Tibial nerve (tissue), 4 donors: ENCODE data around the gene HOXB9. TPM values are rescaled to one million over a fixed set of nuclear protein-coding genes. Genes with fewer than 3 reads are reported as not detected.
A peak's percentile ranks its signal among the peaks of the same experiment; 100 is the strongest.

Experiments
- DNase-seq, 2 donors: peaks; one replicate each; pipeline ENCODE4 v3.0.0-alpha.2; 2019; ENCODE audit warnings: low spot score in 2 of 2
- H3K27ac ChIP-seq, 4 donors: fragments of 200-600 bp; sonication (generic) in 3 of 4; one replicate each; pipeline ENCODE4 v1.5.1; 2017 to 2019; ENCODE audit warnings: mild to moderate bottlenecking in 1 of 4
- H3K27me3 ChIP-seq, 2 donors: fragments of 200-600 bp; sonication (generic) in 1 of 2; one replicate each; pipeline versions ENCODE4 v1.5.1 to v1.6.0; 2017 to 2019
- H3K36me3 ChIP-seq, 3 donors: fragments of 200-600 bp; sonication (generic); one replicate each; pipeline ENCODE4 v1.5.1; 2018 to 2019
- H3K4me1 ChIP-seq, 4 donors: fragments of 200-600 bp; sonication (generic) in 3 of 4; one replicate each; pipeline ENCODE4 v1.5.1; 2017 to 2019
- H3K4me3 ChIP-seq, 4 donors: fragments of 200-600 bp; sonication (generic) in 3 of 4; one replicate each; pipeline ENCODE4 v1.5.1; 2017 to 2019; ENCODE audit warnings: mild to moderate bottlenecking in 1 of 4, moderate library complexity in 1 of 4
- H3K9me3 ChIP-seq, 4 donors: fragments of 200-600 bp; sonication (generic) in 3 of 4; one replicate each; pipeline ENCODE4 v1.5.1; 2017 to 2019
- EP300 ChIP-seq, 2 donors: sonication (generic); formaldehyde crosslinking; IDR thresholded peaks; one replicate each; pipeline ENCODE4 v1.6.1; 2017; ENCODE audit warnings: antibody characterized with exemption in 2 of 2, mild to moderate bottlenecking in 1 of 2
- POLR2A ChIP-seq, 2 donors: fragments of 450-650 bp; IDR thresholded peaks; one replicate each; pipeline ENCODE4 v1.6.1; 2017; ENCODE audit warnings: antibody characterized with exemption in 2 of 2, mild to moderate bottlenecking in 2 of 2, moderate library complexity in 2 of 2
- WGBS, 2 donors: methylation state at CpG; one replicate each; pipeline ENCODE4 v1.1.5; 2018; 5-methylcytosine and 5-hydroxymethylcytosine counted together
- total RNA-seq, 4 donors: library from RNA; depleted of rRNA; stranded (reverse); fragments of >200 nt; gene quantifications; one replicate each; pipeline ENCODE4 v1.1.0, GENCODE V29; 2016
- TF ChIP-seq, protein P1 (sequence below), 5 experiments: fragments of 200-600 bp in 3 of 5; fragments of 450-650 bp in 2 of 5; sonication (generic) in 3 of 5; IDR thresholded peaks; one replicate each; pipeline ENCODE4 v1.5.1; 2016 to 2019; ENCODE audit warnings: antibody characterized with exemption in 5 of 5, mild to moderate bottlenecking in 3 of 5, moderate library complexity in 2 of 5

The HOXB9 gene
- total RNA-seq, 4 donors from 2014 or later = 0.21 to 0.30 TPM; not detected in 2

DNA sequence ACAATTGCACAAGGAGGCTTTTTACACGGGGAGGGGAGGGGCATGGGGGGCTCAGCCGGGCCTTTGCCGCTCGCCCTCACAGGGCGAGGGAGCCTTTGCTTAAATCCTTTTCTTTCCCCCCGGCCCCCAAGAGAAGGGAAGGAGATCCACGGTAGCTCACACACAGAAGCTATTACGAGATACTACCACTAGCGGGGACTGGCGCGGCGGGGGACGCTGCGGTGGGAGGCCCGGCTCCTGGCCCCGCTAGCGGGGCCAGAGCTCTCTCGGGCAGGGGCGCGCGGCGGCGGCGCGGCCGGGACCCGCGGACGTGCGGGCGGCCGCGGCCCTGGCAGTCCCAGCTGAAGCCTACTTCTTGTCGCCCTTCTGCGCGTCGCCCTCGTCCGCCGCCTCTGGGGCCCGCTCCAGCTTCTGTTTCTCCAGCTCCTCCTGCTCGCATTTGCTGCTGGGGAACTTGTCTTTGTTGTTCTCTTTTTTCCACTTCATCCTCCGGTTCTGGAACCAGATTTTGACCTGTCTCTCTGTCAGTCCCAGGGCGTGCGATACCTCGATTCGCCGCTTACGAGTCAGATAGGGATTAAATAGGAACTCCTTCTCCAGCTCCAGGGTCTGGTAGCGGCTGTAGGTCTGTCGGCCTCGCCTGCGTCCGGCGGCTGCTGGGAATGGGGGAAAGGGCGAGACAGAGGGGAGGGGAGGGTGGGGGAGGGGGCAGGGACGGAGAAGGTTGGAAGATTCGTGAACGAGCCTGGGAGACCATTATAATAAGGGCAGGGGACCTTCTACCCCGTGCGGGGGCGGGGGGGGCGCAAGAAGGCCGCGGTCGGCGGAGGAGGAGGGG, 13.1 kb downstream of the HOXB9 start:
- no peaks in the 10 kb centered on the region for H3K9me3 ChIP-seq
- peaks cover 5 to 98% of the 10 kb centered on the region in 2 donors for H3K27me3 ChIP-seq
- H3K4me3 ChIP-seq = peak overlapping the region; percentile 30 to 71 (median 46)
- TF ChIP-seq POLR2A (IDR thresholded peaks at IDR 0.05) (no peak), EP300 (IDR thresholded peaks at IDR 0.05) (no peak)
- TF ChIP-seq, protein P1, sequence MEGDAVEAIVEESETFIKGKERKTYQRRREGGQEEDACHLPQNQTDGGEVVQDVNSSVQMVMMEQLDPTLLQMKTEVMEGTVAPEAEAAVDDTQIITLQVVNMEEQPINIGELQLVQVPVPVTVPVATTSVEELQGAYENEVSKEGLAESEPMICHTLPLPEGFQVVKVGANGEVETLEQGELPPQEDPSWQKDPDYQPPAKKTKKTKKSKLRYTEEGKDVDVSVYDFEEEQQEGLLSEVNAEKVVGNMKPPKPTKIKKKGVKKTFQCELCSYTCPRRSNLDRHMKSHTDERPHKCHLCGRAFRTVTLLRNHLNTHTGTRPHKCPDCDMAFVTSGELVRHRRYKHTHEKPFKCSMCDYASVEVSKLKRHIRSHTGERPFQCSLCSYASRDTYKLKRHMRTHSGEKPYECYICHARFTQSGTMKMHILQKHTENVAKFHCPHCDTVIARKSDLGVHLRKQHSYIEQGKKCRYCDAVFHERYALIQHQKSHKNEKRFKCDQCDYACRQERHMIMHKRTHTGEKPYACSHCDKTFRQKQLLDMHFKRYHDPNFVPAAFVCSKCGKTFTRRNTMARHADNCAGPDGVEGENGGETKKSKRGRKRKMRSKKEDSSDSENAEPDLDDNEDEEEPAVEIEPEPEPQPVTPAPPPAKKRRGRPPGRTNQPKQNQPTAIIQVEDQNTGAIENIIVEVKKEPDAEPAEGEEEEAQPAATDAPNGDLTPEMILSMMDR (IDR thresholded peaks at IDR 0.05) = peak in 4 of 5 experiments; percentile 8 to 47 (median 34)
- 1 to 3% methylated on average over 62 to 67 of the region's 67 CpGs for WGBS, 2 donors
- peaks cover 0 to 69% (median 18%) of the 10 kb centered on the region in 4 donors for H3K4me1 ChIP-seq
- peak overlapping the region; percentile 12 to 86 (median 76) for H3K27ac ChIP-seq
- no peaks in the 10 kb centered on the region for H3K36me3 ChIP-seq
- DNase-seq = no peak

DNA sequence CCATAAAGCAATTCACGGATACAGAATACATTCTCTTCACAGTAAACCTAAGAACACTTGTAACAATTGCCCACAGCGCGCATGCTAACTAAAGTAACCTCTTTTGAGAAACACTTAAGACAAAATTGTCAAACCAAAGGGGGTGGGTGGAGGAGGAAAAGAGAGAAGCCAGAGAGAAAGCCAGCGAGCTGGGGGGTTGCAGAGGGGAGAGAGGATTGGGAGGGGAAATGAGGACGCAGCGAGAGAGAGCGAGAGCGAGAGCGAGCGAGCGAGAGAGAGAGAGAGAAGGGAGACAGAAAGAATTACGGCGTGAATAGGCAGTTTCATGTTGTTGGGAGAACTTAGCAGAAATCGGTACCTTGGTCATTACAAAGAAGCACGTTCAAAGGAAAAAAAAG, 13.7 kb downstream of the HOXB9 start:
- TF ChIP-seq POLR2A (IDR thresholded peaks at IDR 0.05) (no peak), EP300 (IDR thresholded peaks at IDR 0.05) (no peak)
- TF ChIP-seq, protein P1 (IDR thresholded peaks at IDR 0.05) = no peak
- 4 to 5% methylated on average over 15 of the region's 15 CpGs for WGBS, 2 donors

DNA sequence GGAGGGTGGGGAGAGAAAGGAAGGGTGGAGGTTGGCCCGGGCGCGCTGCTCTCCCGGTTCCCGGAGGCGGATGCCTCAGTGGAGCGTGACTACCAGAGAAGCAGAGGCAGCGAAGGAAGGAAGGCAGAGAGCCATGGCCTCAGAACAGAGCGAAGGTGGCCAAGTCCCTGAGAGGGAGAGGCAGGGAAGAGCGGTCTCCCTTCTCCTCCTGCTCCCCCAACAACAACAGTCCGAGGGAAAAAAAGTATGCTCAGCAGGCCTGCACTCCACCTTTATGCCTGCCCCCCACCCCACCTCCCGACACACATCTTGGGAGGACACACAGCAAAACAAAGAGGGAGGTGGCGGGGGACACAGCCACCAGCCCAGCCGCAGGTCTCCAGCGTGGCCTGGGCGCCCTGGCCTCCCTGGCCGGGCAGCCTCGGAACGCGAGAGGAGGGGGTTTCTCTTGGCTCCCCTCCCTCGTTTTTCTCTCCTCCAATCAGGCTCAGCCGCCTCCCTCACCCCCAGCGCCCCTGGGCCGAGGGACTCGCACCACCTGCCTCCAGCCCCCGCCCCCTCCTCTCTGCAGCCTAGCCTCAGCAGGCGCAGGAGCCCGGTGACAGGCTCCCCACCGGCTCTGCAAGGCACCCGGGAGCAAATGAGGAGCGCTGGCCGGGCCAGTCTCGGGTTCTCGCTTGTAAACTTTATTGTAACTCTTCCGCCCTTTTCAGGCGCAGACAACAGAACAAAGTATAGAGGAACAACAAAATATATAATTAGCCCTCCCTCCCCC, 14.3 kb downstream of the HOXB9 start:
- Histone ChIP-seq H3K4me3 (peak overlapping the region; percentile 36 to 71 (median 55)), H3K36me3 (no peaks in the 10 kb centered on the region), H3K9me3 (no peaks in the 10 kb centered on the region), H3K4me1 (peaks cover 0 to 62% (median 18%) of the 10 kb centered on the region in 4 donors), H3K27ac (peak overlapping the region in 3 of 4 donors; percentile 73 to 86 (median 79)), H3K27me3 (peaks cover 5 to 98% of the 10 kb centered on the region in 2 donors)
- DNase-seq = no peak
- WGBS, 2 donors = 5 to 13% methylated on average over 34 to 35 of the region's 36 CpGs
- TF ChIP-seq EP300 (IDR thresholded peaks at IDR 0.05) (no peak), POLR2A (IDR thresholded peaks at IDR 0.05) (no peak)
- TF ChIP-seq, protein P1 (IDR thresholded peaks at IDR 0.05) = no peak

More for the DNA sequence above, 13.7 kb downstream of the HOXB9 start:
- no peak for DNase-seq
- Histone ChIP-seq H3K9me3 (no peaks in the 10 kb centered on the region), H3K4me3 (peak overlapping the region; percentile 30 to 71 (median 46)), H3K27ac (peak overlapping the region in 3 of 4 donors; percentile 73 to 86 (median 79)), H3K36me3 (no peaks in the 10 kb centered on the region), H3K4me1 (peaks cover 0 to 63% (median 18%) of the 10 kb centered on the region in 4 donors), H3K27me3 (peaks cover 5 to 98% of the 10 kb centered on the region in 2 donors)

DNA sequence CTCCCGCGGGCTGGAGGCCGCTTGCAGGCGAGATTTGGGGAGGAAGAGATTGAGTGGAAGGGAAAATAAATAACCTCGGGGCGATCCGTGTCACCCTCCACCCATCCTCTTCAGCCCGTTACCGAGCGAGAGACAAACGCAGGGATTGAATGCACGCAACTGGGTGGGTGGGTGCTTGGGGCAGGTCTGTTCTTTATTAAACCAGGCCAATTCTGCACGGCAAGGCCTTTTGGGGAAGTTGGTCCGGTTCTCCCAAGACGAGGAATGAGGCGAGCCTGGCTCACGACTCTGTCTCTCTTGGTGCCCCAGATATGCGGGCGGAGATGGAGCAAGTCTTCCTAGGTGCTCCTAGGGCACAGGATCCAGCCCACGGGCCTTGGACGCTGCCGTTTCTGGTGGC, 14.9 kb downstream of the HOXB9 start:
- peak overlapping the region; percentile 36 to 71 (median 55) for H3K4me3 ChIP-seq
- H3K36me3 ChIP-seq = no peaks in the 10 kb centered on the region
- peak overlapping the region in 3 of 4 donors; percentile 73 to 86 (median 79) for H3K27ac ChIP-seq
- 3 to 4% methylated on average over 22 of the region's 22 CpGs for WGBS, 2 donors
- TF ChIP-seq EP300 (IDR thresholded peaks at IDR 0.05) (no peak), POLR2A (IDR thresholded peaks at IDR 0.05) (no peak)
- TF ChIP-seq, protein P1 (IDR thresholded peaks at IDR 0.05) = no peak
- no peak for DNase-seq
- peaks cover 0 to 62% (median 18%) of the 10 kb centered on the region in 4 donors for H3K4me1 ChIP-seq
- H3K27me3 ChIP-seq = peaks cover 5 to 98% of the 10 kb centered on the region in 2 donors
- H3K9me3 ChIP-seq = no peaks in the 10 kb centered on the region
